ENCODE measurements around the gene GCH1.

Gene GCH1

GRCh38 chr14:54792288-54792687 is 110.3 kb downstream of the GCH1 start:
- DNase-seq, result no peak

All from activated CD8-positive, alpha-beta memory T cell treated with anti-CD3 and anti-CD28 coated beads, Interleukin-2, amount 50 U/mL, for 4 hours (primary cell).